Osteocyte (in vitro differentiated cells): Measurements from ENCODE around the gene ACAT1. TPM values are rescaled to one million over a fixed set of nuclear protein-coding genes. Genes with fewer than 3 reads are reported as not detected.
A peak's percentile ranks its signal among the peaks of the same experiment; 100 is the strongest.

Experiments
- DNase-seq: peaks from one replicate; pipeline ENCODE4 v3.0.0; 2021; ENCODE audit warnings: mixed read lengths; ENCODE audit not compliant: unreplicated experiment; ENCODE audit errors: extremely low spot score
- H3K27ac Mint-ChIP-seq: one replicate; pipeline ENCODE4 v1.8.0; 2021; ENCODE audit warnings: mild to moderate bottlenecking, mixed read lengths; ENCODE audit not compliant: unreplicated experiment
- H3K27me3 Mint-ChIP-seq: one replicate; pipeline ENCODE4 v1.8.0; 2021; ENCODE audit warnings: mixed read lengths; ENCODE audit not compliant: unreplicated experiment
- H3K36me3 Mint-ChIP-seq: one replicate; pipeline ENCODE4 v1.8.0; 2021; ENCODE audit warnings: mixed read lengths; ENCODE audit not compliant: unreplicated experiment
- H3K4me1 Mint-ChIP-seq: one replicate; pipeline ENCODE4 v1.8.0; 2021; ENCODE audit warnings: mixed read lengths; ENCODE audit not compliant: unreplicated experiment
- H3K4me3 Mint-ChIP-seq: one replicate; pipeline ENCODE4 v1.8.0; 2021; ENCODE audit warnings: mild to moderate bottlenecking, moderate library complexity, mixed read lengths; ENCODE audit not compliant: unreplicated experiment
- H3K9me3 Mint-ChIP-seq: one replicate; pipeline ENCODE4 v1.8.0; 2021; ENCODE audit warnings: mixed read lengths; ENCODE audit not compliant: unreplicated experiment
- CTCF ChIP-seq: fragments of 200-600 bp; sonication (generic); IDR thresholded peaks from 2 replicates; pipeline ENCODE4 v1.5.0; 2021; ENCODE audit warnings: antibody characterized with exemption, mild to moderate bottlenecking, moderate library complexity
- long read RNA-seq: library from polyadenylated mRNA; unstranded; transcript quantifications from one replicate; pipeline ENCODE4 v2.0.0, GENCODE V29; 2021
- total RNA-seq: library from RNA; stranded (reverse); gene quantifications from 2 replicates; pipeline ENCODE4 v1.2.1, GENCODE V29; 2021

The ACAT1 gene
- 54.0 and 55.6 TPM in 2 replicates for total RNA-seq
- long read RNA-seq, transcript ACAT1-201 (12 exons, 1,761 nt): major isoform, 593 of 638 reads
- long read RNA-seq, partial matches to known transcripts: 16 of 638 reads
- long read RNA-seq, other reads (novel, unspliced or antisense): 28 of 638 reads

GRCh38 chr11:108121274-108122155, at the start of gene ACAT1:
ACAT1 (plus strand) TSS chr11:108121567; CDS start chr11:108121607, 40 bp downstream.
- Mint-ChIP-seq H3K36me3 (peaks cover 5% of the 10 kb centered on the region), H3K4me1 (peaks cover 39% of the 10 kb centered on the region), H3K9me3 (no peaks in the 10 kb centered on the region), H3K27me3 (no peaks in the 10 kb centered on the region), H3K4me3 (peak within 1 kb of the TSS; percentile 88), H3K27ac (peak within 1 kb of the TSS; percentile 93)
- DNase-seq: peak; percentile 98
- peak; percentile 38 for TF ChIP-seq CTCF

GRCh38 chr11:108084811-108085210, 36.6 kb upstream of the ACAT1 start:
- no peak for DNase-seq
- Mint-ChIP-seq H3K27me3 (no peaks in the 10 kb centered on the region), H3K4me1 (peaks cover 3% of the 10 kb centered on the region), H3K36me3 (peaks cover 48% of the 10 kb centered on the region), H3K9me3 (no peaks in the 10 kb centered on the region), H3K27ac (no peak overlapping the region), H3K4me3 (no peak overlapping the region)
- TF ChIP-seq CTCF: no peak

- Mint-ChIP-seq H3K36me3 (peaks cover 39% of the 10 kb centered on the region), H3K9me3 (no peaks in the 10 kb centered on the region), H3K4me3 (no peak overlapping the region), H3K27ac (no peak overlapping the region), H3K27me3 (no peaks in the 10 kb centered on the region), H3K4me1 (peaks cover 3% of the 10 kb centered on the region)
- no peak for TF ChIP-seq CTCF
- DNase-seq: no peak
Observed at GRCh38 chr11:108085672-108086071, 35.7 kb upstream of the ACAT1 start.

GRCh38 chr11:108092134-108092533, 29.2 kb upstream of the ACAT1 start:
- Mint-ChIP-seq H3K4me3 (no peak overlapping the region), H3K27ac (no peak overlapping the region), H3K36me3 (peaks cover 27% of the 10 kb centered on the region), H3K4me1 (peaks cover 5% of the 10 kb centered on the region), H3K9me3 (no peaks in the 10 kb centered on the region), H3K27me3 (no peaks in the 10 kb centered on the region)
- no peak for DNase-seq
- TF ChIP-seq CTCF: no peak

- Mint-ChIP-seq H3K4me1 (peaks cover 5% of the 10 kb centered on the region), H3K27me3 (no peaks in the 10 kb centered on the region), H3K4me3 (no peak overlapping the region), H3K36me3 (peaks cover 35% of the 10 kb centered on the region), H3K27ac (no peak overlapping the region), H3K9me3 (no peaks in the 10 kb centered on the region)
- DNase-seq: no peak
- no peak for TF ChIP-seq CTCF
Observed at GRCh38 chr11:108093128-108093904, 28.1 kb upstream of the ACAT1 start.
